Tibial artery (tissue), 4 donors: ENCODE data around the gene CDX1.
A peak's percentile ranks its signal among the peaks of the same experiment; 100 is the strongest.

ENCODE experiments used
- DNase-seq, 2 donors: peaks; one replicate each; pipeline ENCODE4 v3.0.0-alpha.2; 2019
- H3K27ac ChIP-seq, 2 donors: fragments of 200-600 bp; sonication (generic) in 1 of 2; 1 replicate in 1 of 2; 2 replicates in 1 of 2; pipeline ENCODE4 v1.5.1; 2018 to 2019; ENCODE audit warnings: mild to moderate bottlenecking in 1 of 2
- H3K27me3 ChIP-seq, 2 donors: fragments of 200-600 bp; sonication (generic) in 1 of 2; one replicate each; pipeline versions ENCODE4 v1.5.1 to v1.6.0; 2016 to 2019
- H3K36me3 ChIP-seq, 3 donors: fragments of 200-600 bp; sonication (generic) in 2 of 3; one replicate each; pipeline ENCODE4 v1.5.1; 2016 to 2019; ENCODE audit warnings: mild to moderate bottlenecking in 2 of 3
- H3K4me1 ChIP-seq, 4 donors: fragments of 200-600 bp; sonication (generic) in 2 of 4; 1 replicate in 3 of 4; 2 replicates in 1 of 4; pipeline ENCODE4 v1.5.1; 2016 to 2019
- H3K4me3 ChIP-seq, 2 donors: fragments of 200-600 bp; sonication (generic) in 1 of 2; 1 replicate in 1 of 2; 2 replicates in 1 of 2; pipeline ENCODE4 v1.5.1; 2018 to 2019; ENCODE audit warnings: mild to moderate bottlenecking in 2 of 2
- H3K9me3 ChIP-seq, 3 donors: fragments of 200-600 bp; sonication (generic) in 1 of 3; one replicate each; pipeline ENCODE4 v1.5.1; 2016 to 2019
- CTCF ChIP-seq, 2 experiments: fragments of 200-600 bp in 1 of 2; fragments of 450-650 bp in 1 of 2; IDR thresholded peaks; one replicate each; pipeline ENCODE4 v1.5.1; 2017 to 2019; ENCODE audit warnings: antibody characterized with exemption in 2 of 2, mild to moderate bottlenecking in 1 of 2, moderate library complexity in 1 of 2
- intact Hi-C: fragments of 100-400 bp; cut with DNase I; formaldehyde crosslinking; loops from one replicate; pipeline ENCODE4 v1.15.0; 2023; ENCODE audit warnings: low total_unique reads

Gene CDX1

GRCh38 chr5:150124111-150124557 lies 42.4 kb upstream of the CDX1 start:
- no peak for TF ChIP-seq CTCF (IDR thresholded peaks at IDR 0.05)
- H3K4me1 ChIP-seq: no peaks in the 10 kb centered on the region
- H3K27ac ChIP-seq: peak overlapping the region; percentile 32 to 89
- DNase-seq: peak in 1 of 2 donors; percentile 67
- no peaks in the 10 kb centered on the region for H3K27me3 ChIP-seq
- intact Hi-C loops: no loop called here
- H3K36me3 ChIP-seq: peaks cover 96 to 100% (median 99%) of the 10 kb centered on the region in 3 donors
- H3K9me3 ChIP-seq: no peaks in the 10 kb centered on the region
- no peak overlapping the region for H3K4me3 ChIP-seq

DNA sequence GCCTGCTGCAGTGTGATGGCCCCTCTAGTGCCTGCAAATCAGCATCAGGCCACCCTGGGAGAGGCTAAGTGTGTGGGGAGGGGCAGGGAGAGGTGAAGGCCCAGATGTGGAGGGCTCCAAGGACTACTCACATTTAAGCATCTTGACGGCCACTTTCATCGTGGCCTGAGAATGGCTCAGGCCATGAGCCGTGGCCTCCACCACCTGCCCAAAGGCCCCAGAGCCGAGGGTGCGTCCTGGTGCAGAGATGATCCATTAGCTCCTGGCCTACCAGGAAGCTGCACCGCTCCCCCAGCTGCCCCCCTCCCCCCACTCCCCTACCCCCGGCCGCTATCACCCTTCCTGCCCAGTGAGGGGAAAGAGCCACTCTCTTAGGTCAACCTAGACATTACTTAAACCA lies 42.0 kb upstream of the CDX1 start:
- TF ChIP-seq CTCF (IDR thresholded peaks at IDR 0.05): no peak
- Histone ChIP-seq H3K27me3 (no peaks in the 10 kb centered on the region), H3K4me3 (no peak overlapping the region), H3K36me3 (peaks cover 96 to 100% (median 99%) of the 10 kb centered on the region in 3 donors), H3K27ac (peak overlapping the region; percentile 32 to 89), H3K4me1 (peaks cover 0 to 3% (median 2%) of the 10 kb centered on the region in 4 donors), H3K9me3 (no peaks in the 10 kb centered on the region)
- no peak for DNase-seq
- intact Hi-C loops: no loop called here

DNA sequence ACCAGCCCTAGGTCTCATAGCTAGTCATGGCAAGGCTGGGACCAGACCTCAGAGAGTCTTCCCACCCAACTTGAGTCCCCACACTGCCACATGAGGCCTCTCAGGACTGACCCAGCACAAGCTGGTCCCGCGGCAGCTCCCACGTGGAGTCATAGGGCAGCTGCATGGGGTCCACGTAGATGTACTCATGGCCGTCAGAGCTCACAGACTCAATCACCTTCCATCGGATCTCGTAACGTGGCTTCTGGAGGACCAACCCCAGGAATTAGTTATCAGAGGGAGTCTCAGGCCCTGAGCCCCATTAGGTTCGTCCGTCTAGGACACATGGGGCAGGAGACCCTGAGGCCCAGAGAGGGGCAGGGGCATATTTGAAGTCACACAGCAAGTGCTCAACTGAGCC lies 41.2 kb upstream of the CDX1 start:
- intact Hi-C loops: loop anchor here (5.0 kb wide), 1 partner anchor 37 kb away; no protein-coding TSS in a partner anchor
- Histone ChIP-seq H3K4me3 (no peak overlapping the region), H3K4me1 (peaks cover 0 to 11% (median 10%) of the 10 kb centered on the region in 4 donors), H3K9me3 (no peaks in the 10 kb centered on the region), H3K27ac (peak overlapping the region; percentile 60 to 89), H3K36me3 (peaks cover 94 to 99% (median 98%) of the 10 kb centered on the region in 3 donors), H3K27me3 (no peaks in the 10 kb centered on the region)
- no peak for TF ChIP-seq CTCF (IDR thresholded peaks at IDR 0.05)
- no peak for DNase-seq

DNA sequence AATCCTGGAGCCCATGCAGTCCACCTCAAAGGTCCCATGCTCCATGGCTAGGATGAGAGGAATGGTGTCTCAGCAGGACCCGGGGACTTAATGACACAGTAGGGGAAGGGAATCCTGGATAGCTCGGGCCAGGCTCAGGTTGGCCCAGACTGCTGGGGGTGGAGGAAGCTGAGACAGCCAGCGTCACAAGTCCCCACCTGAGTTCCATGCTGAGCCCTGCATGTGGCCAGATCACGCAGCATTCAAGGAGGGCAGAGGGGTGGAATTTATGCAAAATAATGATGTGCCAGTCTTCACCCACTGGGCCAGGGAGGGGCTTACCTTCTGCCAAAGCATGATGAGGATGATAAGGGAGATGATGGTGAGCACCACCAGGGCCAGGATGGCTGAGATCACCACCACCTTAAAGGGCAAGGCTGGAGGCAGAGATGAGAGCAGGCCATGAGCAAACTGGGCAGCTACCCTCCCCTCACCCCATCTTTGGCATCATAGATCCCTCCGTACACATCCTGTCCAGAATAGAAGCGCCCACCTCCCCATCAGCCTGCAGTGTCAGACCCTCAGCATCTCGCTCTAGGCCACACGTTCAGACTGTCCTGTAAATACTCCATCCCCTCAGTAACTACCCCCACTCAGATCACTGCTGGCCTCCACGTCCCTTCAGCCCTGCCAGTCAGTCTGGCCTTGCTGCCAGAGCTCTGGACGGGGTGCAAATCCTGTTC lies 40.2 kb upstream of the CDX1 start:
- H3K27ac ChIP-seq: peak overlapping the region; percentile 60 to 89
- H3K4me1 ChIP-seq: peaks cover 0 to 21% (median 18%) of the 10 kb centered on the region in 4 donors
- H3K9me3 ChIP-seq: no peaks in the 10 kb centered on the region
- TF ChIP-seq CTCF (IDR thresholded peaks at IDR 0.05): no peak
- no peak overlapping the region for H3K4me3 ChIP-seq
- H3K36me3 ChIP-seq: peaks cover 92 to 99% (median 98%) of the 10 kb centered on the region in 3 donors
- no peaks in the 10 kb centered on the region for H3K27me3 ChIP-seq
- no peak for DNase-seq
- intact Hi-C loops: loop anchor here (5.0 kb wide), 1 partner anchor 36 kb away; no protein-coding TSS in a partner anchor

GRCh38 chr5:150126921-150127265 lies 39.7 kb upstream of the CDX1 start:
- Histone ChIP-seq H3K27me3 (no peaks in the 10 kb centered on the region), H3K4me3 (no peak overlapping the region), H3K36me3 (peaks cover 92 to 99% (median 98%) of the 10 kb centered on the region in 3 donors), H3K4me1 (peaks cover 0 to 26% (median 22%) of the 10 kb centered on the region in 4 donors), H3K27ac (peak overlapping the region; percentile 60 to 89), H3K9me3 (no peaks in the 10 kb centered on the region)
- DNase-seq: no peak
- no peak for TF ChIP-seq CTCF (IDR thresholded peaks at IDR 0.05)
- intact Hi-C loops: loop anchor here (5.0 kb wide), 1 partner anchor 35 kb away; no protein-coding TSS in a partner anchor
